GM21786 (cell line): ENCODE data around the gene DYSF.

Experiments
- ATAC-seq: cut with Tn5 transposase; IDR thresholded peaks from one replicate; pipeline ENCODE4 v1.9.1; 2021; ENCODE audit not compliant: unreplicated experiment

Gene DYSF

GRCh38 chr2:71548646-71549425 lies 95.5 kb downstream of the DYSF start:
- no peak for ATAC-seq

- ATAC-seq: no peak
Measured at GRCh38 chr2:71550801-71551630, 97.7 kb downstream of the DYSF start.

DNA sequence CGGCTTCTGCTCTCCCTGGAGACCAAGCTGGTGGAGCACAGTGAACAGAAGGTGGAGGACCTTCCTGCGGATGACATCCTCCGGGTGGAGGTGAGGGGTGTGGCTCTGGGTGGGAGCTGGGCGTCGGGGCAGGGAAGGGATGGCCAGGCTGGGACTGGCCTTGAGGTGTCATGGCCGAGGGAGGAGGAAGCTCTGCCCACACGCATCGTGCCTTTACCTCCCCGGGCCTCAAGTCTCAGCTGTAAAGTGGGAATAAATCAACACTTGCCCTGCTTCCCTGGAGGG lies 98.2 kb downstream of the DYSF start:
- no peak for ATAC-seq

DNA sequence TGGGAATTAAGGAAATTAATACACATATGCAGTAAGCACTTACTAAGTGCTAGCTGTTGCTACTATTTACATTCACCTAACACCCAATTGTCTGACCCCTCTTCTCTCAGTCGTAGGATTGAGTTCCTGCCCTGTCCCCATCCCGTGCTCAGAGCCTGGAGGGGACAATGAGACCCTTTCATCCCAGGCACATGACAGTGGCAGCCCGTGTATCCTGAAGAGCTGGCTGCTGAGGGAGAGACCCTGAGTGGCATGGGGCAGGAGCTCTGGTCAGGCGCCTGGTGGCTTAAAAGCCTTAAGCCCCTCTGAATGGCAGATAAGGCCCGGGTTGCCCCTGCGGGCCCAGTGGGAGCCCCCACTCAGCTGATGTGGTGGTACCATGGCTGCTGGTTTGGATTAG lies 99.0 kb downstream of the DYSF start:
- ATAC-seq: no peak

- ATAC-seq: no peak
Measured at GRCh38 chr2:71552861-71553301, 99.5 kb downstream of the DYSF start.

- no peak for ATAC-seq
Measured at GRCh38 chr2:71554028-71554705, 100.8 kb downstream of the DYSF start.

GRCh38 chr2:71554706-71555056 lies 101.3 kb downstream of the DYSF start:
- ATAC-seq: no peak

GRCh38 chr2:71555798-71556454 lies 102.6 kb downstream of the DYSF start:
- ATAC-seq: no peak

GRCh38 chr2:71556692-71557250 lies 103.4 kb downstream of the DYSF start:
- ATAC-seq: no peak

- no peak for ATAC-seq
Measured at GRCh38 chr2:71557321-71557720, 104.0 kb downstream of the DYSF start.

GRCh38 chr2:71558300-71559051 lies 105.1 kb downstream of the DYSF start:
- ATAC-seq: no peak

DNA sequence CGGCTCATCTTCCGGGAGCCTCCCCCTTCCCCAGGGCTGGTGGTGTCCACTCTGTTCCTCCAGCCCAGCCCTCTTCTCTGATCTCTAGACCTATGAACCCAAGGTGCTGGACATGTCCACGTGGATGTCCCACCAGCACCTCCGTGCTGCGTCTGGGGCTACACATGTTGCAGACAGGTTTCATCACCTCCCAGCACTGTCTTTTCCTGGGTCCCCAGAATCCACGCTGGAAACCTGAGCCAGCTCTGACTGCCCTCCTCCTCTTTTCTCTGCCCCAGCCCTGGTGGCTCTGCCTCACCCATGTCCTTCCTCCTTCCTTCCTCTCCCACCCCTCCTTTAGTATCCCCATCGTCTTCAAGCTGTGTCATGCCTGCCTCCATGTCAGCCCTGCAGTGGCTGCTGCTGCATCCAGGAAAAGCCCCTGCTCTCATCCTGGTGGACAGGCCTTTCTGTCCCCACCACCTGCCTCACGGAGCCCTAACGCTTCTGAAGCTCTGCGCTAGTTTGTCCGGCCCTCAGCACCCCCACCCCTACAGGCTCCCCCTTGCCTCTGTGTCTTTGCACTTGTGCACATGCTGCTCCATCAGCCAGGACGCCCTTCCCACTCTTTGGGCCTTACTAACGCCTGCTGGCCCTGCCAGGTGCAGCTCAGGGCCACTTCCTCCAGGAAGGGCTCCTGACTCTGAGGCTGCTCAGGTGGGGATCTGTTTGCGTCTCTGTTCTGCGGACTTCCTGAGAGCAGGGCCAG lies 105.9 kb downstream of the DYSF start:
- no peak for ATAC-seq

DNA sequence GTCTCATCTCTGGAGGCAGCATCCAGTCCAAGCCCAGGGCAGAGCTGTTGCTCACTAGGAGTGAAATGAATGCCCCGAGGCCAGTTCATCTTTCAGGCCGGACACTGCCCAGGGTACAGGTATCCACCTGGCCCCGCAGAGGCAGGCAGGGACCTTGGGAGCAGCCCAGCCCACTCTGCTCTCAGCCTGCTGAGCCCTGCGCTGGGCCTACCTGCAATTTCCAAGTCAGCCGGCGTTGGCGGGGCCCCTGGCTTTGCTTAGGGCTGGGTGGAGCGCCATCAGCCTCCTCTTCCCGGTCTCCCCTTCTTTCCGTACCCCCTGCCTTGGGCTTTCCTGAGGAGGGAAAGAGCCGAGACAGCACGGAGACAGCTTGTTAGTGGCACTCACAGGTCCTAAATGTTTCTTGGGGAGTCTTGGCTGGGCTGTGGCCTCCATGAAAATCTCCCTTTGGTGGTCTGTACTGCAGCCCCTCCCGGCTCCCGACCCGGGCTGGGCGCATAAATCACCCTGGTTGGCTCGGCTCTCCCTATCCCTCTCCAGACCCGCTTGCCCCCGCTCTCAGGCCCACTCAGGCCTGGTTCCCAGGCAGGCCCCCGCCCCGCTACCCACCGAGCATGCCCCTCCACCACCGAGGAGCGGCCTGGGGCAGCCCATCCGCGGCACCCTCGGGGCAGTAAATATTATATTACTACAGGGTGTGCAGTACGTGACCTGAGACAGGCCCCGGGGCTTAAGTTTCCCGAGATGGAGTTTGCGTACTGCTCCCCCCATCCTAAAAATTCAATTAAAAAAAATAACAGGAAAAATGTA lies 106.7 kb downstream of the DYSF start:
- no peak for ATAC-seq

DNA sequence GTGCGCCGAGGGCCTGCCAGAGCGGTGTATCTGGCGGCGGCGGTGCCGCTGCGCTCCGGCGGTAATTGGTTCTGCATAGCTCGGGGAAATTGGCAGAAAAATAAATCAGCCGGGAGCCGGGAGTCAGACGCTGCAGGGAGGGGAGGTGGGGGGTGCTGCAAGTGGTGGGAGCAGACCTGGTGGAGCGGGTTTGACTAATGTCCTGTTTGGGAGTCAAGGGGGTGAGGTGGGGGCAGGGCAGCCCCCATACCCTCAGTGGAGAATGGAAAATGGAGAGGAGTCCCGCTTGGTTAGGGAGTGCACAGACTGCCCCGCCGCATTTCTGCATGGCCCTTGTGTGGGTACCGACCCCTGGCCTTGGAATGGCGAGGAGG lies 107.3 kb downstream of the DYSF start:
- no peak for ATAC-seq

- ATAC-seq: no peak
Measured at GRCh38 chr2:71561441-71562267, 108.3 kb downstream of the DYSF start.

GRCh38 chr2:71562518-71562917 lies 109.2 kb downstream of the DYSF start:
- no peak for ATAC-seq

DNA sequence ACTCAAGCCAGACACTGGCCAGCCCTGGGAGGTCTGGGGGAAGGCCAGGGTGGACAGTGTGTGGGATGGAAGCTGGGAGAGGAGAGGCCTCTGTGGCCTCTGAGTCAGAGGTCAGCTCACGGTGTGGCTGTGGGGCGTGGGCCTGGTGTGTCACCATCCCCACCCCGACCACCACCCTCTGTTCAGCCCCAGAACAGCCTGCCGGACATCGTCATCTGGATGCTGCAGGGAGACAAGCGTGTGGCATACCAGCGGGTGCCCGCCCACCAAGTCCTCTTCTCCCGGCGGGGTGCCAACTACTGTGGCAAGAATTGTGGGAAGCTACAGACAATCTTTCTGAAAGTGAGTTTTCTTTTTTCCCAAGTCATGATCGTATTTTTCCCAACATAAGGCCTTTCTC lies 110.5 kb downstream of the DYSF start:
- no peak for ATAC-seq

GRCh38 chr2:71564361-71564760 lies 111.0 kb downstream of the DYSF start:
- no peak for ATAC-seq
